ENCODE data around the gene RAPGEF4.
A peak's percentile ranks its signal among the peaks of the same experiment; 100 is the strongest.

Gene RAPGEF4

DNA sequence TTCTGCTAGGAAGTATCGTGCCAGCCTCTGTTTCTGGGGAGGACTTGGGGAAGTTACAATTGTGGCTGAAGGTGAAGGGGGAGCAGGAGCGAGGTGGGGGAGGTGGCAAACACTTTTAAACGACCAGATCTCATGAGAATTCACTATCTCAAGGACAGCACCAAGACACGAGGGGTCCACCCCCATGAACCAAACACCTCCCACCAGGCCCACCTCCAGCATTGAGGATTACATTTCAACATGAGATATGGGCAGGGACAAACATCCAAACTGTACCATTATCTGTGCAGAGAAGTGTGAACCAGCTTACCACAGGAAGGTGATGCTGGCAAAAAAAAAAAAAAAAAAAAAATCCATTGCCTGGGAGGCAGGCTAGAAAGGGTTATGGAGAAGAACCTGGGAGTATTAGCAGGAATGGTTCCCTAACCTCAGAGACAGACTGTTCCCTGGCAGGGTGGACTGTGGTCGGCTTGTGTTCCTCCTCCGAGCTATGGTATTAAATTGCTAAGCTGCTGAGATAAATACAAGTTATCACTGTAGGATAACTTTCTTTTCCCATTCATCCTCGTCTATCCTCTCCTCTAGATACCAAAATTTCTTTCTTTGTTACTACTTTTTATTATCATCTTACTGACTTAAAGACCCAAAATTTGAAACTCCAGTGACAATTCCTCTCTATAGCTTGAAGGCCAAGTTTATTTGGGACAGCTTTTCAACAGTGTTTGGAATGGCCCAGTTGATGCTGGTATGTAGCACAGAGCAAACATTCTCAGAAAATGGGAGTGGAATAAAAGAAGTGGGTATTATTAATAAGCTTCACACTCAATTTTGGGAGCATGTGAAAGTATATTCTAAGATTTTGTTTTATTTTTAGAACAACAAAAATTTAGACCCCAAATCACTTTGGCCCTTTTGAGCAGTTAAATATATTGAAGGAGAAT, 266.3 kb downstream of the RAPGEF4 start:
- no peak overlapping the region for H3K4me3 ChIP-seq (ENCODE audit: low read depth, low read length)
- no peak for DNase-seq (ENCODE audit: low read depth)

DNA sequence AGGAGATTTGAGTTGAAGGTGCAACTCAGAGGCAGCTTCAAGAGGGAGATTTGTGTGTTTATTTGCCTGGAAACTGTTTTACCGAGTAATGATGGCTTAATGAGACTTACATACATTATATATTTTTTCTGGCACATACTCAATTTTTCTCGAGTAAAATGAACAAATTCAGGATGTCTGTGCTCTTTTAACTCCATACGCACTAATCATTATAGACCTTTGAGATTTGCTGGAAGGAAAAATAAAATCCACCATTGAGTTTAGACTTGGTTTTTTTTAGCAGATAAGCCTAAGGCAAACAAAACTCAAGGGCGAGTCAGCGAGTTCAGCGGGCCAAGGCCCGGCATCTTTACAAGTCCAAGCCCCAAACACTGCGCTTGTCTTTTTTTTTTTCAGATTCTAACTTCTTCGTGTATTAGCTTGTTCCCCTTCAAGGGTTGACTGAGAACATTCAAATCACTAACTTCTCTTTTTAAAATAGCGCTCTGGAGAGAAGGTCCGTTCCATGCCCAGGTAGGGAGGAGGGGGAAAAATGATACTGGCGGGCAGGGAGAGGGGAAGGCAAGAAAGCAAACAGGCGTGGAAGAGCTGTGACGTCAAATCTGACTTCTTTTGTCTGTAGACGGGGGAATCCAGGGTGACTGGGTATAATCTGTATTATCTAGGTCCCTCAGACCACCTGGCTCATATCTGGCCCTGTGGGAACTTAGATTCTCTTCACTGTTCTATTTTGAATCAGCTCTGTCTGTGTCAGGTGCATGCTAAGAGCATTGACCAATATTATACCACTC, 267.3 kb downstream of the RAPGEF4 start:
- no peak overlapping the region for H3K4me3 ChIP-seq (ENCODE audit: low read depth, low read length)
- DNase-seq (ENCODE audit: low read depth): no peak

DNA sequence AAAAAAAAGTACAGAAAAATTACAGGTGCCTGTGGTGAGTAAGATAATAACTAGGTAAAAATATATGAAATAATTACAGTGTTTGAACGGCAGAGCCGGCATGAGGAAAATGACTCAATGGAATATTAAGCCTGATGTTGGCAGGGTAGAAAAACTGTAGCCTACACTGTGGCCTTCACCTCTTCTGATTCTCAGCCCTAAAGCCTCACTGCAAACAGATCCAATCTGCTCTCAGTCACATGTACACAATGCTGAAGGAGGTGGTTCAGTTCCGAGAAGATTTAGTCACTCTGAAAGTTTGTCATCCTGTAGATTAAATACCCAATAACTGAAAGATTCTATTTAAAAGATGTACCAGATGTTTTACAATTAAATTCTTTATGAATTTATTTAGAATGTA, 273.1 kb downstream of the RAPGEF4 start:
- no peak for DNase-seq (ENCODE audit: low read depth)
- H3K4me3 ChIP-seq (ENCODE audit: low read depth, low read length): no peak overlapping the region

DNA sequence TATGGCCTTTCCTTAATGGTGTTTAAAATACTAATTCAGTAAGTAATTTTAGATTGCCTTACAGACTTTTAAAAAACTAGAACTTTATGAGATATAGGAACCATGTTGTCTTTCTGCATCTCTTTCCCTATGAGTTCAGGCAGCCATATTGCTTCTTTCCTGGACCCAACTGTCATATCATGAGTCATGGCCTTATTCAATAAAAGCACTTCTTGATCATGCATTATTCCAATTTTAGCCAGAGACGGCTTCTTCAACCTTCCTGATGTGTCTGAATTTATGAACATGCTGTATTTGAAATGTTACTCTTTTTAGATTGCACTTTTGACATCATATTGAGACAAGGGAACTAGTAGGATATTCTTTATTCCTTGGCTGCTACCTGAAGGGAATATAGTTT, 274.6 kb downstream of the RAPGEF4 start:
- no peak for DNase-seq (ENCODE audit: low read depth)
- H3K4me3 ChIP-seq (ENCODE audit: low read depth, low read length): no peak overlapping the region

DNA sequence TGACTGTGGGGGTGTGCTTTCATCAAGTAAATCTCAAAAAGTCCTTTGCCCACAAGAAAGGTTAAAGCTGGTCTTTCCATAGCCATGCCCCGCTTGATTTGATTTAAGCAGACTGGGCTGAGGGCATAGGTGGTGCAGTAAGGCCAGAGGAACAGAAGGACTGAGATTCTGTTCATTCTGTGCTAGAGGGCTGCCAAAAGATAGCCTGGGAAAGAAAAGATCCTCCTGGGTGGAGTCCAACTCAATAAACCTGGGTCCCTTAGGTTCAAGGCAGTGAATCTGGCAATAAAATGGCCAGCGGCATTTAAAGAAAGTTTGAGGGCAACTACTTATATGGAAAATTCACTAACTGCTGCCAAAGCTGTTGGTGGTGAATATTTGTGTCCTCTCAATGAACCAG, 280.8 kb downstream of the RAPGEF4 start:
- H3K4me3 ChIP-seq (ENCODE audit: low read depth, low read length): no peak overlapping the region
- DNase-seq (ENCODE audit: low read depth): no peak

DNA sequence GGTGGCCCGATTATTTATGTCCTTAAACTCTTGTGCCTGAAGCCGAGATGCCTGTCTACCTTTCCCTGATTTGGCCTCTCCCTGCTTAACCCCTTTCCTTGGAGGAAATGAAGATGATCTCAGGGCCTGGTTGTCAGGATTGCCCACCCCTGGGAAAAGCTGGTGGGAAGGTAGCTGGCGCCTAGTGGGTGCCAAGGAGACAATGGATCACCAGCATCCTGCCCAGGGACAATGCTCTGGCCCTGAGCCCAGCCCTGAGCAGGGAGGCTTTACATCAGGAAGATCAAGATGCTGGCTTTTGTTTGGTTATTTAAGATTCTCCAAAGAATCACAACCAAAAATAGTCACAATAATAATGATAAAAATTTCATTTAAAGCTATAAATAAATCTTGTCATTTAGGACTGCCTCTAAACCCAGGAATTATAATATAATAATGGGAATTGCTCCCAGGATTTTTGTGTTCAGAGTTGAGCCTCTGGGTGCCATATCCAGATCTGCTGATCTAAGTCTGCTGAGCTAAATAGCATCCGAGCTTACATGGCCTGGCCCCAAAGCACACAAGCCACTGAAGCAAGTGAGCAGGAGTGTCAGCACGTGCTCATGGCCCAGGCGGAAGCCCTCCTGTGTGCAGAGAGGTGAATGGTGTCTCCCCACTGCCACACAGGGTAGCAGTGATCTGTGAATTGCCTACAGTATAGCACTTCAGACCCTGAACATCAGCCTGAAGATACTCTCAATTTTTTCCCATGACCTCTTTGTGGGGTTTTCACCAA, 282.2 kb downstream of the RAPGEF4 start:
- DNase-seq (ENCODE audit: low read depth): no peak

DNA sequence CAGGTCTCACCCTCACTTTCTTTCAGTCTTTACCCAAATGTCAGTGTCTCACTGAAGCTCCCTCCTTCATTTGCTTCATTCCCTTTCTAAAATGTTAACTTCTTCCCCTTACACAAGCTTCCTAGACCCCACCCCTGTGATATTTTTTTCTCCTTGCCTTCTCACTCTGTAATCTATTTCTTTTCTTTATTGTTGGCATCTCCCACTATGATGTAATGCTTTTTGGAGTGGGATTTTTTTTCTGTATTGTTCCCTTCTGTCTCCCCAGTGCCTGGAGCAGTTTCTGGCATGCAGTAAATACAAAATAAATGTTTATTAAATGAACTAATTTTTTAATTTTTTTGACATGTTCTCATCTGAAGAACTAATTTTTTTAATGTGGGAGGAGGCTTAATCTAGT, 284.1 kb downstream of the RAPGEF4 start:
- DNase-seq (ENCODE audit: low read depth): no peak
- H3K4me3 ChIP-seq (ENCODE audit: low read depth, low read length): no peak overlapping the region

More for the DNA sequence above, 282.2 kb downstream of the RAPGEF4 start:
- H3K4me3 ChIP-seq (ENCODE audit: low read depth, low read length): no peak overlapping the region

DNA sequence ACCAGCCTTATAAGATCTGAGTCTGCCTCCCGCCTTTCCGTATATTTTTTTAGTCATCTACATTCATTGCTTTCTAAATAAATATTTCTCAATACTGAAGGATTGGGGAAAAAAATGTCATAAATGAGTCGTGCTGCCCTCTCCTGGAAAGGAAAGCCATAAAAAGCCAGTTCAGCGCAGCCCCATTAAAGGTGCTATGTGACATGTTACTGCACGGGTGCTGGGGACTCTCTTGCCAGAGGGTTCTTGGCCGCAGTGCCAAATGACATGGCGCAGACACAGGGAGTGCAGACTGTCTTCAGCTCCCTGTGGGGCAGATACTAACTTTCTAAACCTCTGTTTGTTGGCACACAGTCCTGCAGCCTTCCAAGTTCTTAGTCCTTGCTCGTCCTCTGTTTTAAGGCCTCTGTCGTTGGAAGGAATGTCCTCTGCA, 286.3 kb downstream of the RAPGEF4 start:
- DNase-seq (ENCODE audit: low read depth): no peak
- no peak overlapping the region for H3K4me3 ChIP-seq (ENCODE audit: low read depth, low read length)

DNA sequence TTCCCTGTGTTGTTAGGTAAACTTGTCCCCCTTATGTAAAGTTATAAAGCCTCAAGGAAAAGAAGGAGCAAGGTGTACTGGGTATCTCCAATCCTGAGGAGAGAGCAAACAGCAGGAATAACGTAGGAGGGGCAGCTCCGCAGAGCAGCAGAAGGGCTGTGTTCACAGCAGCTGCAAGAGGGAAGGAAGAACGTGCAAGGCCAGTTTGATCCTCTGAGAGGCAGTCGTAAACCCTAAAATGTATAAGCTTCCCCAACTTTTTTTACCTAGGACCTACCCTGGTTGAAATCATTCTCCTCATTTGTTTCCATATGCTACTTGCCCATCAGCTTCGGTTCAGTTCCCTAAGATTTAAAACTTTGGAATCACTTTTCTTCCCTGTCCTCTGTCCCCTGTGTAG, 288.1 kb downstream of the RAPGEF4 start:
- H3K4me3 ChIP-seq (ENCODE audit: low read depth, low read length): no peak overlapping the region
- no peak for DNase-seq (ENCODE audit: low read depth)

DNA sequence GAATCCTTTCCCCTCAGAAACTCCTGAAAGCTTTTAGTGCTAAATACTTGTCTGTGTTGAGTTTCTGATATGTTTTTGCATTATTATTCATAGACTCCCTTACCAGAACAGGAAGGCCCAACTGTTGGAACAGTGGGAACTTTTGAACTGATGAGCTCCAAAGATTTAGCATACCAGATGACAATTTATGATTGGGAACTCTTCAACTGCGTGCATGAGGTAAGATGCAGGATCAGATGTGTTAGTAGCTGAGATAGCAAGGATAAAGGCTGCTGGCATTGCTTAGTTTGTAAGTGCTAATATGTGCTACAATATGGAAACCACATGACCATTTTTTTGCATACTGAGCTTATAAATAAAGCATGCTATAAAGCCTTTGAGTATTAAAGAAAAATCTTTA, 290.8 kb downstream of the RAPGEF4 start:
- no peak for DNase-seq (ENCODE audit: low read depth)
- no peak overlapping the region for H3K4me3 ChIP-seq (ENCODE audit: low read depth, low read length)

DNA sequence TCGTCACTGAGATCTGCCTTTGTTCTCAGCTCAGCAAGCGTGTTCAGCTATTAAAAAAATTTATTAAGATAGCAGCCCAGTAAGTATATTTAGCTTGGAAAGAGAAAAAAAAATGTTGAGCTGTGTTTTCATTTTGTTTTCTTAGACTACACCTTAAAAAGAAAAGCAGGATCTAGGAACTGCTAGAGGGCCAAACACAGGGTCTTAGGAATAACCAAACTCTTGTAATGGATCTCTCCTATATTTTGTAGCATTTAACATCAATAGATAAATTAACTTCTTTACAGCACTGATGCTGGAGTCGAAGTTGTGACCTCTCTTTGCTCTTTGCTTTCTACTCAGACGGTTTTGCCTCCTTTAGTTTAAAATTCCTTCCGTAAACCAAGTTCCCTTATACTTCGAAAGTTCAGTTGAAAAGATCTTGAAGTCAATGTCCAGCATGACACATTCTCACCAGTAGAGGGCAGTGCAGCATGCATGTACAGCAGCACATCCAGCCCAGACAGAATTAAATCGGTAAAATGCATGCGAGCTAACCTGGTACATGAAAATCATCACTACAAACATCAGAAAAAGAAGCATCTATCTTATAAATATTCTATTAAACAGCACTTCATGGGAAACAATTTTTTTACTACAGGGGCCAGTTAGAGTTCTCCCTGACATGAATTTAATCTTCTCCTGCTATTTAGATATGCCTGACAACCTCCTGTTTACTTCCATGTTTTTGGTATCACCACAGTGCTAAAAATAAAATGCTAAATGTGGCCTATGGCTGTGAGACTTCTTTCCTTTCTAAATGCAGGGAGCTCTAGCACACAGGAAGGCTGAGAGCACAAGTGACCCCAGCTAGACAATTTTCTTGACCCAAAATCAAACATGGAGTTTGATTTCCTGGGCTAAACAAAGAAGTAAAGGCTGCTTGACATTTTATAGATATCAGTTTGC, 291.8 kb downstream of the RAPGEF4 start:
- H3K4me3 ChIP-seq (ENCODE audit: low read depth, low read length): no peak overlapping the region
- DNase-seq (ENCODE audit: low read depth): peak; percentile 63

DNA sequence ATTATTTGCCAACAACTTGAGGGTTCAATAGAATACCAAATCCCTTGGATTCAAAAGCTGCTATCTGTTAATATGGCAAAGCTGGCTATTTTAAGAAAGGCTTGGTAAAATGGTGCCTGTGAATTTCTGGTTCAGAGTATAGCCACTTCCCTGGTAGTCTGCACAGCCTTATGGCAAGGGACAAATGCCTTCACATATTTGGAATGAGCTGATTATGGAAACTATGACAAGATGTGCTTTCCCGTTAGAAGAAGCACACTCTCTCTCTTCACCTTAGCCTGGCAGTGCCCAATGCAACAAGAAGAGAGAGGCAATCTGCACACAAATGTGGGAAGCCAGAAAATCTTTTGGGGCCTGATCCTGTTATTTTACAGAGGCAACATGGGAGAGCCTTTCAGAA, 292.5 kb downstream of the RAPGEF4 start:
- no peak overlapping the region for H3K4me3 ChIP-seq (ENCODE audit: low read depth, low read length)
- no peak for DNase-seq (ENCODE audit: low read depth)

DNA sequence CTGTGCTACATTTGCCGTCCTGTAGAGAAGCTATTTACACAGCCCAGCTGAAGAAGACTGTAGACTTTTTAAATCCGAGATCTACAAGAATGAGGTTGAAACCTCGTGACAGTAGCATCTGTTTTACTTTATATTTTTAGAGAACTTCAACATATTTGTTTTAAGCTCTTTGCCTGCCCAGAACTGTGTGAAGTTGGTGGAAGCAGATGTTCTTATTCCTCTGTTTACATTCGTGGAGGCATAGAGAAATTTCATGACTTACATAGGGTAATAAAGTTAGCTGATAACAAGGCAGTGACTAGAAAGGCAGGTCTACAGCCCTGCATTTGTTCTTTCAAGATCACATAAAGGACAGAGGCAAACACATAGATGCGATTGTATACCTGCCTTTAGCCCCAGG, 293.0 kb downstream of the RAPGEF4 start:
- no peak overlapping the region for H3K4me3 ChIP-seq (ENCODE audit: low read depth, low read length)
- DNase-seq (ENCODE audit: low read depth): no peak

DNA sequence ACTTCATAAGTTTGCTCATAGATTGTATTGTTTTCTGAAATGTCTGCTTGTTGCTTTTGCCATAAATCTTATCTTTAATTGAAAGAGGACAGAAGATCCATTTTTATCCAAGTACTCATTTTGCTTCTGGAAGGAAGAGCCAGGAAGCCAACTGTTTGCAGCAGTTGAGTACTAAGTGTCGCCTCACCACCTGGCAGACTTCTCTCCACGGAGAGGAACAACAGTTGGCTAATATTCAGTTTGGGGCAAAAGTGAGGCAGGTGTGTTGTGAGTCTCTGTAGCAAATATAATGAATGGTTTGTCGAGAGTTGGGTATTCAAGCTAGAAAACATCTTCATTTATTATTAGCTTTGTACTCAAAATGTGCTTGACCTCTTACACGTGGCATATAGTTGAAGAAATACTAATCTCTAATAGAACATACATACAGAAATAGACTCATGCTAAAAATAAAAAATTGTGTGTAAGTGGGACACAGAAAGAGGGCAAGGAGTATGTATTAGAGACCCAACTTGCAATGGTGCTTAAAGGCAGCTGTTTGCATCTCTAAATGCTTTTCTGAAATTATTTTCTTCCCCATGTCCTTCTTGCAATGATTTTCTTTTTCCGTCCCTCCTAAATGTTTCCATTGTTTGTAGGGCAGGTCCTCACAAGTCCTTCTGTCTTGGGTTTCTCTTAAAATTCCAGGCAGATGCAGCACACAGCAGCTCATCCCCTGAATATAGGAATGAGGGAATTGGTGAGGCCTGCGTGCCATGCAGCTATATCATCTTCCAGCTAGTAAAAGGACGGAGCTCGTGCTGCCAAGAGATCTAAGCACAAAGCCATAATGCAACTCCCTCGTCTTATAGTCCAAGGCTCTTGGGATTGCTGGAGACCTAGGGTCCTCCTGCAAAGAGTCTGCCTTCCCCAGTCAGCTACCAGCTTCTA, 295.2 kb downstream of the RAPGEF4 start:
- no peak overlapping the region for H3K4me3 ChIP-seq (ENCODE audit: low read depth, low read length)
- no peak for DNase-seq (ENCODE audit: low read depth)

DNA sequence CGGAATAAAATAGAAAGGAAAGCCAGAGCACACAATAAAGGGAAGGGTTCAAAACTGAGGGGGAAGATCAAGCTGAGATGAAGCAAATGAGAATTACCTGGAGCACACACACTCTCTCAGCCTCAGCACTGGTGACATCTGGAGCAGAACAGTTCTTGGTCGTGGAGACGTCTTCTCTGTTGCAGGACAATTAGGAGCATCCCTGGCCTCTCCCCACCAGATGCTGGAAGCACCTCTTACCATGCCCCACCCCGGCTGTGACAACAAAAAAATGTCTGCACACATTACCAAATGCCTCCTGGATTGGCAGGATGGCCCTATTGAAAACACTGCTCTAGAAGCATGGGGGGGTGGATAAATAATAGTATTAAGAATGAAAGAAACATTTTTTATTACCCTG, 296.4 kb downstream of the RAPGEF4 start:
- H3K4me3 ChIP-seq (ENCODE audit: low read depth, low read length): no peak overlapping the region
- DNase-seq (ENCODE audit: low read depth): no peak

DNA sequence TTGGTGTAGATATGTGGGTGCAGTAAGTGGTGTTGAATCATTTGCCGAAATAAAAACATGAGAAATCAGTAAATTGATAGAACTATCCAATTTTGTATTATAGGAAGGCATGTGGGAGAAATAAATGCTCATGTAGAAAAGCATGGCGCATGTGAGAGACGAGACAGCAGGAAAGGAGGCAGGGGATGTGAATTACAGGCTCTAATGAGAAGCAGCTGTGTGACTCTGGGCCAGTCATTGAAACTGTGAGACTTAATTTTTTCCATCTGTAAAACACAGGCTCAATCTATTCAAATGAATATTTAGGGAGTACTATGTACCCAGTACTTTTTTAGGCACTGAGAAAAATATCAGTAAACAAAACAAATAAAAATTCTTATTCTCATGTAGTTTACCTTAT, 297.4 kb downstream of the RAPGEF4 start:
- no peak overlapping the region for H3K4me3 ChIP-seq (ENCODE audit: low read depth, low read length)
- DNase-seq (ENCODE audit: low read depth): no peak

DNA sequence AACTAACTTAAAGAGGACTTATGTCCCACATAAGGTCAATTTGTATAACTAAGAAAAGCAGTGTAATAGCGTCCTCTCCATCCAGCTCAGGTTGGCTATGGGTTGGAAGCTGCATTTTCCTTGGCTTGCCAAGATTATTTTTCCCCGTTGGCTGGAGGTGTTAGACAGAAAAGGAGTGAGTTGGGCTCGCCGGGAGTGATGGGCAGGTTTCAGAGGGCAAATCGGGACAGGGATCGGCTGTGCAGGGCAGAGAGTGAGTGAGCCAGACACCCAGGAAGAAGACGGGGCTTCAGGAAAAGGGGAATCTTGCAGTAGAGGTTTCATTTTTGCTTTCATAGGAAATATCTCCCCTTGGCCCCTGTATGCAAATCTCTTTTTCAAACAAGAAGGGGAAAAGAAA, 298.5 kb downstream of the RAPGEF4 start:
- DNase-seq (ENCODE audit: low read depth): no peak
- no peak overlapping the region for H3K4me3 ChIP-seq (ENCODE audit: low read depth, low read length)

All from skeletal muscle cell (primary cell).